GM21723 (cell line): ENCODE data around the gene THSD7B.

Experiments
- ATAC-seq: cut with Tn5 transposase; IDR thresholded peaks from one replicate; pipeline ENCODE4 v1.9.1; 2021; ENCODE audit warnings: mild to moderate bottlenecking, moderate library complexity; ENCODE audit not compliant: unreplicated experiment

Gene THSD7B

GRCh38 chr2:137185378-137186078, 420.2 kb downstream of the THSD7B start:
- no peak for ATAC-seq

- ATAC-seq = no peak
Measured at GRCh38 chr2:137187216-137187615, 421.9 kb downstream of the THSD7B start.

- ATAC-seq = no peak
Measured at GRCh38 chr2:137190411-137191195, 425.3 kb downstream of the THSD7B start.

GRCh38 chr2:137192366-137193310, 427.3 kb downstream of the THSD7B start:
- no peak for ATAC-seq

GRCh38 chr2:137193401-137193800, 428.1 kb downstream of the THSD7B start:
- no peak for ATAC-seq

- no peak for ATAC-seq
Measured at GRCh38 chr2:137194111-137194510, 428.8 kb downstream of the THSD7B start.

GRCh38 chr2:137199751-137200150, 434.4 kb downstream of the THSD7B start:
- ATAC-seq = no peak

- no peak for ATAC-seq
Measured at GRCh38 chr2:137202318-137202717, 437.0 kb downstream of the THSD7B start.

- ATAC-seq = no peak
Measured at GRCh38 chr2:137205324-137205723, 440.0 kb downstream of the THSD7B start.

GRCh38 chr2:137206069-137206468, 440.7 kb downstream of the THSD7B start:
- ATAC-seq = no peak

- ATAC-seq = no peak
Measured at GRCh38 chr2:137207030-137207429, 441.7 kb downstream of the THSD7B start.

GRCh38 chr2:137208431-137208891, 443.1 kb downstream of the THSD7B start:
- no peak for ATAC-seq

GRCh38 chr2:137210039-137210438, 444.7 kb downstream of the THSD7B start:
- no peak for ATAC-seq

- no peak for ATAC-seq
Measured at GRCh38 chr2:137211761-137212160, 446.4 kb downstream of the THSD7B start.

- ATAC-seq = no peak
Measured at GRCh38 chr2:137220438-137220993, 455.2 kb downstream of the THSD7B start.

- peak; percentile 59 for ATAC-seq
Measured at GRCh38 chr2:137221797-137222492, 456.6 kb downstream of the THSD7B start.

- ATAC-seq = no peak
Measured at GRCh38 chr2:137223722-137224121, 458.4 kb downstream of the THSD7B start.

GRCh38 chr2:137228566-137228965, 463.2 kb downstream of the THSD7B start:
- ATAC-seq = no peak

- ATAC-seq = no peak
Measured at GRCh38 chr2:137229834-137230233, 464.5 kb downstream of the THSD7B start.

GRCh38 chr2:137231628-137232027, 466.3 kb downstream of the THSD7B start:
- no peak for ATAC-seq
